ENCODE measurements around the gene PRDX4.
A peak's percentile ranks its signal among the peaks of the same experiment; 100 is the strongest.

The PRDX4 gene

GRCh38 chrX:23667239-23668177 is at the start of gene PRDX4:
TSS of gene PRDX4 (plus strand) at chrX:23667493. CDS start at chrX:23667571, 78 bp downstream.
- peak; percentile 91 for DNase-seq

GRCh38 chrX:23621621-23622265 is 45.5 kb upstream of the PRDX4 start:
- no peak for DNase-seq

GRCh38 chrX:23623797-23624196 is 43.5 kb upstream of the PRDX4 start:
- DNase-seq, result no peak

- DNase-seq, result no peak
Measured at GRCh38 chrX:23626651-23627050, 40.6 kb upstream of the PRDX4 start.

GRCh38 chrX:23628131-23628530 is 39.2 kb upstream of the PRDX4 start:
- DNase-seq, result no peak

GRCh38 chrX:23631136-23631535 is 36.2 kb upstream of the PRDX4 start:
- DNase-seq, result no peak

- DNase-seq, result peak; percentile 3
Measured at GRCh38 chrX:23633834-23634580, 33.3 kb upstream of the PRDX4 start.

- no peak for DNase-seq
Measured at GRCh38 chrX:23637187-23637586, 30.1 kb upstream of the PRDX4 start.

- DNase-seq, result no peak
Measured at GRCh38 chrX:23643020-23643419, 24.3 kb upstream of the PRDX4 start.

GRCh38 chrX:23644744-23645143 is 22.5 kb upstream of the PRDX4 start:
- peak; percentile 49 for DNase-seq

- DNase-seq, result no peak
Measured at GRCh38 chrX:23656091-23656490, 11.2 kb upstream of the PRDX4 start.

GRCh38 chrX:23656684-23657083 is 10.6 kb upstream of the PRDX4 start:
- DNase-seq, result no peak

- DNase-seq, result no peak
Measured at GRCh38 chrX:23659339-23659738, 8.0 kb upstream of the PRDX4 start.

GRCh38 chrX:23660083-23660765 is 7.1 kb upstream of the PRDX4 start:
- DNase-seq, result peak; percentile 53

GRCh38 chrX:23660766-23661132 is 6.5 kb upstream of the PRDX4 start:
- no peak for DNase-seq

GRCh38 chrX:23661671-23662070 is 5.6 kb upstream of the PRDX4 start:
- no peak for DNase-seq

- no peak for DNase-seq
Measured at GRCh38 chrX:23662187-23662586, 5.1 kb upstream of the PRDX4 start.

GRCh38 chrX:23662853-23663252 is 4.4 kb upstream of the PRDX4 start:
- no peak for DNase-seq

GRCh38 chrX:23664496-23664895 is 2.8 kb upstream of the PRDX4 start:
- no peak for DNase-seq

GRCh38 chrX:23666282-23666681 is 1.0 kb upstream of the PRDX4 start:
- DNase-seq, result no peak

- peak; percentile 21 for DNase-seq
Measured at GRCh38 chrX:23668335-23668734, 1.0 kb downstream of the PRDX4 start.

GRCh38 chrX:23670528-23670927 is 3.2 kb downstream of the PRDX4 start:
- DNase-seq, result no peak

- no peak for DNase-seq
Measured at GRCh38 chrX:23673108-23673507, 5.8 kb downstream of the PRDX4 start.
